HG02759 (cell line): ENCODE data around the gene NRIP1.

ENCODE experiments used
- ATAC-seq: cut with Tn5 transposase; IDR thresholded peaks from one replicate; pipeline ENCODE4 v1.9.1; 2021; ENCODE audit warnings: mild to moderate bottlenecking, moderate library complexity; ENCODE audit not compliant: unreplicated experiment

NRIP1 gene

DNA sequence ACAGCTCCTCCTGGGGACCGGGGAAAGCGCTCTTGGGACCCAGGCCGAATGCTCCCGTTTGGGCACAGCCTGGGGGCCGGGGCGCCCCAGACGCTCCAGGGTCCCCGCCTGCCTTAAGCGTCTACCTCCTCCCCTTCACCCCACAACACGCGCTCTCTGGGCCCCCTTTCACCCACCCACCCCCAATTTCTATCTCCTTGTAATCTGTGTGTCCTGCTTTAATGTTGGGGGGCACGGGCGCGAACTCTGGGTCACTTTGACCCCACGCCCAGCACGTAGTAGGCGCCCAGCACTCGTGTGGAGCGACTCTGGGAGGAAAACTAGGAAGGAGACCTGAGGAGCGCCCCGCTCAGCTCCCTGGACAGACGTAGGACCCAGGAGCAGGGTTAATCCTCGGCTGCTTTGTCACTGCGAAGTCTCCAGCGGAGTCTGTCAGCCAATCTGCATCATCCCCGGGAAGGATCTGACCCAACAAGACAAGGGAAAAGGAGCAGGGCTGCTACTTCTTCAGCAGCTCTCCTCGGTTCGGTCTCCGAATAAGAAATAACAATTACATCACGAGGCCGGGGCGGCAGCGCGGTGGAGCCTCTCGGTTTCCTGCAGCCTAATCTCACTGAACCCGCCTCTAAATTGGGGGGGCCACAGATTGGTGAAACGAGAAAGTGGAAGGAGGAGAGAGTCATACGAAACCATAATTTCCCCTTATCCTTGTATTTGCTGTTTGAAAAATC is 757 bp upstream of the NRIP1 start:
- ATAC-seq: no peak

DNA sequence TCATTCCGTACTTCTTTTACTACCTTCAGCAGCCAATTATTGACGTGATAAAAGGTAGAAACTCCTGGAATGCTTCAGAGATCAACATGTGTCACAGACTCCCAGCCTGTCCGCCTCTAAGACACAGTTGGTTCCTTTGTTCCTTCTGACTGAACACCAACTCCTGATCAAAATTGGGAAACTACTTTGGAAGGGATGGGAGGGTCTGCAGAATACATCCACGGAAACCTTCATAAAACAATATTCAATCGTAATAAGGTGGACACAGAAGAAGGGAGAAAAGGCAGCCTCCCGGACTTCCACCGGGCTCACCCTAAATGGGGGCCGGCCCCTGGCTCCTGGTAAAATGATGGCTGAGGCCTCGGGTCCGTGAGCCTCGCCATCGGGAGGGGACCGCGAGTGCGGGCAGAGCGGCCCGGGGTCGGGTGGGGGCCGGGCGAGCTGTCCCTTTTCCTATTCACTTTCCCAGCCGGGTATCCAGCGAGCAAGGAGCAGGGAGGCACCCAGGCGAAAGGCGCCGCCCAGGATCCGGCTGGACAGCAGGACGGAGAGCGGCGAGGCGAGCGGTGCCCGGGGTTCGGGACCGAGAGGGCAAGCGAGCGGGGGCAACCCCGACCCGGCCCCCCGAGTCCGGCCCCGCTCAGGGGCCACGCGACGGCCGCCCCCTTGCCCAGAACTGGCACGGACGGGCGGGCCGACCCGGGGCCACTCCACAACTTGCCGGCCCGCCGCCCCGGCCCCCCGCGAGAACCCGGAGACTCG is 805 bp downstream of the NRIP1 start:
- peak; percentile 1 for ATAC-seq

DNA sequence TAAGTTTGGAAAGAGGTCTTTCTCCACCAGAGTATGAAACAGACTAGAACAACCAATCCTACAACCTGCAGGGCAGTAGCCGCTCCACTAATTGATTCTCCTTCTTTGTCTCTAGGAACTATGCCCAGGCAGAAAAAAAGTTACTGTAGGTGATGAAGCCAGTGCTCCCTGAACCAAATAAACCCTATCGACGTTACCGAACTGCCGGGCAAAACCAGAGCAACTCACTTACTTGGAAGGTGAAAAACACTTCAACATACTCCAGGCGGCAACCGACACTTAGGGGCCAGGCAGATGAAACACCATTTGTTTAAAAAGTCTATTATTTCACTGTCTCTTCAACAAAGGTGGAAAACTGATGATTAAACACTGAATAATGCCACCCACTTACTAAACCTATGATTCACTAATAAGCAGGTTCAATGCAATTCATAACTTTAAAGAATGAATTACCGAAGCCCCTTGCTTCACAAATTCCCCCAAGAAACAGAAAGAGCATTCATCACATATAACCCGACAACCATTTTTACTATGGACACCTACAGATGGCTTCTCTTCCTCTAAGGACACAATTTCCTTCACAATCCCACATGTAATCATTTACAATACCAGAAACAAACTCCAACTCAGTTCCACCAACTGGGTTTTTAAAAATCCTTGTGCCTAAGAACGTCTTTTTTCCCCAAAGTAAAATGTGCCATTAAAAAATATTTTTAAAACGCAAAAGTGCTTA is 1.6 kb downstream of the NRIP1 start:
- ATAC-seq: no peak

DNA sequence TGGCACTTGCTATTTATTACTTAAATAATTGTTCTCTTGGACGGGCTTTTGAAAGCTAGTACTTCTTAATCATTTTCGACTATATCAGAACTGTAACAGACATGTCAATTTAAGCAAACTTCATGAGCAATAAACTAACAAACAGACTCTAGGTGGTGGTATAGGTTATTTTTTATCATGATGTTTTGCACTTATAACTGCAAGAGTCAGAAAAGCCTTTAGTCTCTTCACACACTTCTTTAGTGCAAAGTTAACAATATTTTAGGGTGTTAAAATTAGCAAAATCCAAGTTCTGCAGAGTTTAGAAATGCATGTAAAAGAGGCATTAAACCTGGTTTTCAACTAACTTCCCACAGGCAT is 2.2 kb downstream of the NRIP1 start:
- no peak for ATAC-seq

DNA sequence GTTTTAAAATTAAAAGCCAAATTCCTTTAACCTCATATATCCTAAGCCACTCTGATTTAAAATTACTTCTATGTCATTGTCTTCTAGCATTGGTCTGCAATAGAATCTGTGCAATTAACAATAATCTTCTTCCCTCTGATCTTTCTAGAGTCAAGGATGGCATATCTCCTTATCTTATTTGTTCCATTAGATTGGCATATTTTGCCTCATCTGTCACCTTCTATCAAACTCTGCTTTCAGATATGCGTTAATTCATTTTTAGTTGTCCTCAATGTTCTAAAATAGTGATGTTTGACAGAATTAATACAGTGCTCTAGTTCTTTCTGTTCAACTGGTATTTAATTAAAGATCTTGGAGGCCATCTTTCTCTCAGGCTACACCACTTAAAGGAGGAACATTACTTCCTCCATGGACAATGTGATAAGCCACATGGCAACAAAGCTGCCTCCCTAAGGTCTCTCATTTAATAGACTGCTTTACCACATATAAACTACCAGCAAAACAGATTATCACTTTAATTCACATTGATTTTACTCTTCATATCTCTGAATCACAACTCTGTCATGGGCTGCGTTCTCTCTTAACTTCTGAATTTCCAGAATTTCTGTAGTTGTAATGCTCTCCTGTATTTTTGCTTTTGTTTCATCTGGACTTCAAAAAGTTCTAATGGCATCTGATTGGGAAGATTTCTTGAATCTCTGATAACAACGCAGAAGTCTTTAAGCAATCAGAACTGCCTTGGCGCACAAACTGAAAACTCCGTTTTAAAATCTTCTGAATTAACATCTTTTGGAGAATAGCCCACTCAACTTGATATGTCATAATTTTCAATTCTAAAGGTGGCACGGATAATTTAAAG is 2.8 kb downstream of the NRIP1 start:
- ATAC-seq: no peak

DNA sequence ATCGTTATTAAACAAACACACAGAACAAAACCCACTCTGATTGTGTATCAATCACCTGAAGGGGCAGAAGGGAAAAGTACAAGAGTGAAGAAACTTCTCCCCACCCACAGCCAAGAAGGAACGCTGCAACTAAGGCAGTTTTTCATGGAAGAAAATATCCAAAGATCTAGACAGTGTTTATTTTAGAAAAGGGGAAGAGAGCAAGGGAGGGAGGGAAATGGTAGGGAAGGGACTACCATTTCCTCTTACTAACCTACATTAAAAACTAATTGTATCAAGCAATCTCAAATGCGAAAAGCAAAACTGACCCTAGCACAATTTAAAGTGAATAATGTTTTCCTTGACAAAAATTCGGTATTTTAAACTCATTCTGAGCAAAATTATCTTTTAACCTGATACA is 3.5 kb downstream of the NRIP1 start:
- no peak for ATAC-seq

DNA sequence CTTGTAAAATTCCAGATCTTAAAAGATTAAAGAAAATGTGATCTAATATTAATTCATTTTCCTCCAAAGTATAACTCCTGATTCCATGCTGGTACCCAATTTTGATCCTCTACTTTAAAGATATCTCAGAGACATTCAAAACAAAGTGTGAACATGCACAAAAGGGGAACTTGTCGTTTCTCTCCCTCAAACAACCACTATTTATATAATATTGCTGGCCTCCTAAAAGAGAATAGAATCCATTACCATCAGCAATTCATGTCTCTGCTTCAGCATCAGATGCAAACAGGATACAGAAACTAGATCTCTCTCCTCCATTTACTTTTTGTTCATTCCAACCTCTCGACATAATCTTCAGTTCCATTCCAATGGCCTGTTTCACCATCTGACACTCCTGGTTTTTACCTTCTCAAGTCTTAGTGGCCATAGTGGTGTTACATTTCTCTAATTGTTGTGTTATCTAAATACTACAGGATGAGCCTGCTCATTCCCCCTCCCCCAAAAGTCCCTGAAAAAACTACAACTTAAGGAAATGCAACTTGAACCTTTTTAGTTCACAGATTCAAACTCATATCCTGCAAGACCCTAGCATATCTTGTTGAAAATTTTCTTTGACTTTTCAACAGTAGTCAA is 4.1 kb downstream of the NRIP1 start:
- no peak for ATAC-seq

DNA sequence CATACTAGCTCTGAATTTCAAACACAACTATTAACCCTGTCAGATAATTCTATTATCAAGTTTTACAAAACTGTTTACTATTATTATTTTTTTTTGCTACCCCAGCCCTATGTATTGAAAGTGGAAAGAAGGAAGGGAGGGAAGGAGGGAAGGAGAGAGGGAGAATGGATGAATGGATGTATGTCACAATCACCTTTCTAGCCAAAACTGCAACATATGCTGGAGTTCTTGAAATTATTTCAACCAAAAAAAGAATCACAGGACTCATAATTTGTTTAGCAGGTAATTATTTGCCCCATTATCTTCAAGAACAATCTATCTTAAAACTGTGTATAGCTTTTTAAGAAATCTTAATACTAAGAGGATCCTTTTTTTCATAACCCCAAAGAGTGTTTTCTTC is 5.4 kb downstream of the NRIP1 start:
- no peak for ATAC-seq

DNA sequence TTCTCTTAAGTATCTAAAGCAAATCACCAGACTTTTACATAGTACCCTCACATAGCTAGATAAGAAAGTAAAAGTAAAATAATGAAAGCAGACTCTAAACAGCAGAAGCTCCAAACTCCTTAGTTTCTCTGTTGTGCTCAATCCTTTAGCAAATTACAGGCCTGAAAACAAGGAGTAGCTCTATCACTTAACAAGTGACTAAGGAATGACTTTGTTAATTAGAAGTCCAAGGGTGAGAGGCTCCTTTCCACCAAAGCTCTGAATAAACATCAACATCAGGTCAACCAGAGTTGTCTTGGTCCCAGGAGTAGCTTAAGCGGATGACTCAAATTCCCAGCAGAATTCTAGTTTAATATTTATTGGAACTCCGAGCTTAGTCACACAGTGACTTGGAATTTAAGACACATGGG is 5.9 kb downstream of the NRIP1 start:
- ATAC-seq: no peak

DNA sequence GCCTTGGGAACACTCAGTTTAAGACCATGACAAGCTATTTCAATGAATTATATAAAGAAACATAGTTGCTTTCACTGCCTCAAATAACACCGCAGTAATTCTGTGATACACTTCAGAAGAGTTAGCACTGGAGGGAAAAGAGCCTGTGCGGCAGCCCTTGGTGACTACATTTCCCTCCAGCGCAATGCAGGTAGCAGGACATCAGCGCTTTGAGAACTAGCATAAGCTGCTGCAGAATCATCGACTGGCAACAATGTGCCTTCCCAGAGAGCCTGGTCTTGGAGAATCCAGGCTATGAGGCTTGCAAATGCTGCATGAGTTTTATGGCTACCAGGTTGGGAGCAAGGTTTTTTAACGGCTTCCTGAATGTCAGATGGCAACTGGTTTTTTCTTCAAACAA is 7.5 kb downstream of the NRIP1 start:
- no peak for ATAC-seq

DNA sequence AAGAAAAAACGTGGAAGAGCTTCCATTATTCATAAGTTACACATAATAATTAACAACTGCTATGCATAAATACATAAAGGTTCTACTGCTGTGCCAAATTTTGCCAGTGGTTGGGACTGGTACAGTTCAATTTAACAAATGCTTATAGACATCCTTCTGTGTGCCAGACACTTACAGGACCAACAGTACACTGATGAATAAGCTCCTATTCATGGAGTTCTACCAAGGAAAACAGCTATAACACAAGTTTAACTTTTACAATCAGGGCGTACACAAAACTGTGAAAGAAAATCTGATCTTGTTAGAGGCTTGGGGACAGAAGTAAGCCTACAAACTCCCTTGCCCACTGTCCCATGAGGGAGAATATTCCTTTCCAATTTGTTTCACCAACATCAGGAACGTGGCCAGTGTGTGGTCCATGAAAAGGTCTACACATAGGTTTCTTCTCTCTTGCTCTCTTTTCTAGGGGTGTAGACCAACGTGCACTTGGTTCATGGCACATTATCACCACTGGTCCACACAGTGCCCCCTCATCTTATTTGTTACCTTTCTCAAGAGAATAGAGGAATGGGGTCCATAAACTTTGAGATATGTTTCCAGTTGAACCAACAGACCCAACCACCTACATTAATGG is 10.1 kb downstream of the NRIP1 start:
- no peak for ATAC-seq

DNA sequence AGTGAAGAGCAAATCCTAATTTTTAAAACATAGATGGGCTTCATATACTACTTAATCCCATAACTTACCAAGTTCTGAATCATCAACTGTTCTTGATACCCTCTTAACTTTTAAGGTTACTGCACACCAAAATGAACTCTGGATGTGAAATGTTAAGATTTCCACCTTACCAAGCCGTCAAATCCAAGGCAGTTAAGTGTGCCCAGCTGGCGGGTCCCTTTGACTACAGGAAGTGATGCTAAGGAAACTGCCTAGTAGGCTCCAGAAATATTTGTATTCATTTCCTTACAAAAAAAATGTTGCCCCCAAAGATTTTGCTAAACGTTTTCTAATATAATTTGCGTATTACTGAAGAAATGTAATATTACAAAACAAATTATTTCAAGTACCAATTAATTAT is 10.7 kb downstream of the NRIP1 start:
- no peak for ATAC-seq

DNA sequence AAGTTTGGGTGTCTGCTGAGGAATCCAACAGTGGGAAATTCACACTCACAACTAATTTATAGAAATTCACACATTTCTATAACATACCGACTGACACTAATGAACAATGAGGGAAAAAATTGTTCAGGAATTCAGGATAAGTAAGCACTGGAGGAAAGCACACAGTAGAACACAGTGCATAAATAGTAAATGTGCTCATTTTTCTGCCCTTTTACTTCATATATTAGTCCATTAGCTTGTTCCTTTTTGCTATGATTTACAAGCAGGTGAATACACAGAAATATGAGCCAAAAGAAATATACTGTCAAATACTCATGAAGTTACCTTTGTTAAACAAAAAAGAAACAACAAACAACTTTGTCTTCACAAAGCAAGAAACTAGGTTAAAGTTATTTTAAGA is 11.3 kb downstream of the NRIP1 start:
- no peak for ATAC-seq

DNA sequence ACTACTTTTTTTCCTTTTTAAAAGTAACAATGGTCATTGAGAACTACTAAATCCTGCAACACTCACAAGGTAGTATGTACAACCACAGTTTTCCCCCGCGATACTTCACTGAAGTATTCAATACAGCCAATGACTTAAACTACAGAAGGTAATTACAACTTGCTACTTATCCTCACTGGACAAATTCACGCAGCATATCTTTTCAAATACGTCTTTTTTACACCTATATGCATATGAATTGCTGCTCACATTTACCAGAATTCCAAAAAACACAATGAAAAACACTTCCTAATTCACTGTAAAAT is 12.4 kb downstream of the NRIP1 start:
- ATAC-seq: peak; percentile 29

DNA sequence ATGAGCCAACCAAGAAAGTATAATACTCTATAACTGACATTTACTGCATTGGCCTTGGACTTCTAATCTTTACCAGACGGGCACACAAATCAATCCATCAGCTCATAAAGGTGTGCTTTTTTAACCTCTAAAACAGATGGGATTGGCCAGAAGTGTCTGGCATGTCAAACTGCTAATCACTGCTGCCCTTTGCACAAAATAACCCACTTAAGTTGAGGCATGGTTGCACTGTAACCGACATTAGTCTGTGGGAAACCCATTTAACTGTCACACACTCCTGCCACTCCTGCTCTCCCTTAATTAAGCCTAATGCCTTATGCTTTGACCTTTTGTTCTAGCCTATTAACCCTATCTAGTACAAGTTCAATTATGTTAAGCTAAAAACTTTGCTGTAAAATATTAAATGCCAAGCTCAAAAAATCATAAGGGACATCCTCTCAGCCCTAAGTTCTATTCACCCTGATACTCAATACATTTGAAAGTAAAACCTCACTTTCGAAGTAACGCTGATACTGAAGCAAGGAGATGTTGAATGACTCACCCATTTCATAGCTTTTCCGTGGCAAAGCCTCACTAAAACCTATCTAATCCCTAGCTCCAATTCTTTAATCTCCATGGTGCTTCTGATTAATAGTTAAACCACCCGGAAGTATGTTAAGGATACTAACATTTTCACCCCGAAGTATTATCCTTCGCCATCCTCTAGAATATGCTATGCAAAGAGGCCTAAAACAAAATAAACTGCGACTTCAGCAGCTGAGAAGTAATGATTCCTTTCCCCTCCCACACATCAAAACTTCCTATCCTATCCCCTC is 12.9 kb downstream of the NRIP1 start:
- ATAC-seq: peak; percentile 76

DNA sequence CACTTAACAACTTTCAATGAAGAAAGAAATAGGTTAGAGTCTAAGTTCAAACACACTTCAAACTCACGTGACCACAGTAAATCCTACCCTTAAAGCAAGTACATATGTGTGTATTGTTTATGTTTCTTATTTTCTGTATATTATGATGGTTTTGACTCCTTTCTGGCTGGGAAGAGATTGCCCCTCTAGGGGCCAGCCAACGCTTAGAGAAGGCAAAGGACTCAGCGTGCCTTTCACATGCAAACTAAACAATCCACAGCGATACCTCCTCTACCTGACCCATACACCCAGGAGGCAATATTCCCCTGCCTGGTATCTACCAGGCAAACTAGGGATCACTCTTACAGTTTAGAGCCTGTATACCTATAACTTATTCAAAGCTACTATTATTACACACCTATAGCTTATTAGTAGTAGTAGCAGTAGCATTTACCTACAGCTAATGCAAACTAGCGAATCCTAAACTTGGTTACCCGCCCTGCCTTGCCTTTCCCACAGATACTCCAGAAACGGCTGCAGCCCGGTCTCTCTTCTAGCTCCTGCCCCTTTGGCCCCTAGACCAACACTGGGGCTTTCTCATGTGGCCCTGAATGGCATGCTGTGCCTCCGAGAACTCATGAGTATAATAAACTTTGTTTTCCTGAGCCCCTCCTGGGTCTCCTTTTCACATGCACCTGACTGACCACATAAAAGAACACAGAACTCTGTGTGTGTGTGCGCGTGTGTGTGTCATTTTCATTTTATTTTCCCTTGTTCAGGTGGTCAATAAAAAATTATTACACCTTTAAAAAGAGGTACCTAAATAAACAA is 14.0 kb downstream of the NRIP1 start:
- no peak for ATAC-seq

DNA sequence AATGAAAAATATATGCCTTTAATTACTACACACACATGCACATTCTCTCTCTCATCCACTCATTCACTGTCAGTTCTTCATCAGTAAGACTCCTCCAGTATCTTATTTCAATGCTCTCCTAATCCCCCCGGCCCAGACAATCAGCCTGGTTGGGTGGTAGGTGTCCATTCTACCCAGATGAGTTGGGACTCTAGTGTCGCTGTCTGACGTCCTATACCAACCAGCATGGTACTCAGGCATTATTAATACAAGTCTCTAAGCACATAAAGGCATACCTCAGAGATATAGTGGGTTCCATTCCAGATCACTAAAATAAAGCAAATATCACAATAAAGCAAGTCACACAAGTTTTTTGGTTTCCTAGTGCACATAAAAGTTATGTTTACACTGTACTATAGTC is 19.8 kb downstream of the NRIP1 start:
- no peak for ATAC-seq

DNA sequence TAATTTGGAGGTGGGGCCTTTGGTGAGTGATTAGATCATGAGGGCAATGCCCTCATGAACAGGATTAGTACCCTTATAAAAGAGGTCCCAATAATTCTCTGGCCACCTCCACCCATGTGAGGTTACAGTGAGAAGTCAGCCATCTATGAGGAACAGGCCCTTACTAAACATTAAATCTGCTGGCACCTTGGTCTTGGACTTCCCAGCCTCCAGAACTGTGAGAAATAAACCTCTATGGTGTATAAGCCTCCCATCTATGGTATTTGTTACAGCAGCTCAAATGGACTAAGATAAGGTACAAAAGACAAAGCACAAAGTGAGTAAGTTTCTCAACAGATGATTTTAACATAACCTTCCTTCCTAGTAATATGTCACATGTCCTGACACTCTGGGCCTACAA is 22.3 kb downstream of the NRIP1 start:
- ATAC-seq: no peak
